Nephron (organoid): ENCODE measurements around the gene ZNF33A.
"Not testable (repeated sequence)": the region's sequence is repeated elsewhere in the genome, so short reads cannot be mapped to it uniquely, and the experiment has no call there.

ENCODE experiments used
- H3K27ac Mint-ChIP-seq, 3 experiments: 2 replicates each; pipeline ENCODE4 v1.8.0; 2020; ENCODE audit warnings: mixed read lengths in 3 of 3, mild to moderate bottlenecking in 2 of 3, moderate library complexity in 1 of 3
- H3K27me3 Mint-ChIP-seq: 2 replicates; pipeline ENCODE4 v1.8.0; 2021; ENCODE audit warnings: low read depth, mild to moderate bottlenecking, moderate library complexity, mixed read lengths
- H3K36me3 Mint-ChIP-seq: 2 replicates; pipeline ENCODE4 v1.8.0; 2020; ENCODE audit warnings: low read depth, mixed read lengths
- H3K4me1 Mint-ChIP-seq: 2 replicates; pipeline ENCODE4 v1.8.0; 2020; ENCODE audit warnings: mixed read lengths
- H3K4me3 Mint-ChIP-seq, 3 experiments: 2 replicates each; pipeline ENCODE4 v1.8.0; 2020; ENCODE audit warnings: mild to moderate bottlenecking in 3 of 3, mixed read lengths in 3 of 3, moderate library complexity in 2 of 3
- H3K9me3 Mint-ChIP-seq: 2 replicates; pipeline ENCODE4 v1.8.0; 2020; ENCODE audit warnings: mixed read lengths
- TF ChIP-seq, protein P1 (sequence below), 3 experiments: fragments of 200-600 bp; sonication (generic); IDR thresholded peaks; one replicate each; pipeline ENCODE4 v1.5.0; 2021; ENCODE audit warnings: antibody characterized with exemption in 3 of 3; ENCODE audit not compliant: unreplicated experiment in 3 of 3

The ZNF33A gene

DNA sequence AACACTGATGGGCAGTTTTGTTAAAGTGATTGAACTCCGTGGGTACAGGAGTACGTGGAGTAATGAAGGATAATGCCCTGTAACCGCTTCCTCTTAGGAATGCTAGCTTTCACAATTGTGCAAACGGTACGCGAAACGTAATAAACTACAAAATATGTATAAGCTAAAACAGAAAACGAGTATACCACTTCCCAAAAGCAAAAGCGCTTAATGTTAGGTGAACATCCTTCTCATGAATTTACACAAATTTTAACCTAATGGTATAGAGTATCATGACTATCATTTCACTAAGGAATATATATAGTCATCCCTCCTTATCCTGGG is 33.6 kb upstream of the ZNF33A start:
- Mint-ChIP-seq H3K27me3 (no peaks in the 10 kb centered on the region), H3K4me1 (peaks cover 7% of the 10 kb centered on the region), H3K36me3 (peaks cover 18% of the 10 kb centered on the region), H3K4me3 (peak overlapping the region; percentile 91 to 98 (median 95)), H3K9me3 (peaks cover 16% of the 10 kb centered on the region), H3K27ac (peak overlapping the region; percentile 96 to 99 (median 98))
- TF ChIP-seq, protein P1, sequence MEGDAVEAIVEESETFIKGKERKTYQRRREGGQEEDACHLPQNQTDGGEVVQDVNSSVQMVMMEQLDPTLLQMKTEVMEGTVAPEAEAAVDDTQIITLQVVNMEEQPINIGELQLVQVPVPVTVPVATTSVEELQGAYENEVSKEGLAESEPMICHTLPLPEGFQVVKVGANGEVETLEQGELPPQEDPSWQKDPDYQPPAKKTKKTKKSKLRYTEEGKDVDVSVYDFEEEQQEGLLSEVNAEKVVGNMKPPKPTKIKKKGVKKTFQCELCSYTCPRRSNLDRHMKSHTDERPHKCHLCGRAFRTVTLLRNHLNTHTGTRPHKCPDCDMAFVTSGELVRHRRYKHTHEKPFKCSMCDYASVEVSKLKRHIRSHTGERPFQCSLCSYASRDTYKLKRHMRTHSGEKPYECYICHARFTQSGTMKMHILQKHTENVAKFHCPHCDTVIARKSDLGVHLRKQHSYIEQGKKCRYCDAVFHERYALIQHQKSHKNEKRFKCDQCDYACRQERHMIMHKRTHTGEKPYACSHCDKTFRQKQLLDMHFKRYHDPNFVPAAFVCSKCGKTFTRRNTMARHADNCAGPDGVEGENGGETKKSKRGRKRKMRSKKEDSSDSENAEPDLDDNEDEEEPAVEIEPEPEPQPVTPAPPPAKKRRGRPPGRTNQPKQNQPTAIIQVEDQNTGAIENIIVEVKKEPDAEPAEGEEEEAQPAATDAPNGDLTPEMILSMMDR (IDR thresholded peaks at IDR 0.05; ENCODE audit: unreplicated experiment in 3 of 3): no peak

DNA sequence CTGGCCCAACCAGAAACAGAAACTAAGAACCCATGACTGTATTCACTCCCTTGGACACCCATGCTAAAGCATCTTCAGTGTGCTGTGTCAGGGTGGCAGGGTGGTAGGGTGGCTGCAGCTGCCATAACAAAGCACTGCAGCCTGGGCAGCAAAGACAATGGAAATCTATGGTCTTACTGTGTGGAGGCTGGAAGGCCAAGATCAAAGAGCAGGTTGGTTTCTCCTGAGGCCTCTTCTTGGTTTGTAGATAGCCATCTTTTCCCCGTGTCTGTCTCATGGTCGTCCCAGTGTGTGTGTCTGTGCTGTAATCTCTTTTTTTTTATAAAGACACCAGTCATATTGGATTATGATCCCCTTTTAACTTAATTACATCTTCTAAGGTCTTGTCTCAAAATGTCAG is 18.8 kb upstream of the ZNF33A start:
- TF ChIP-seq, protein P1 (IDR thresholded peaks at IDR 0.05; ENCODE audit: unreplicated experiment in 3 of 3): no peak
- Mint-ChIP-seq H3K27me3 (no peaks in the 10 kb centered on the region), H3K4me1 (no peaks in the 10 kb centered on the region), H3K4me3 (no peak overlapping the region), H3K9me3 (peaks cover 14% of the 10 kb centered on the region), H3K36me3 (no peaks in the 10 kb centered on the region), H3K27ac (no peak overlapping the region)

DNA sequence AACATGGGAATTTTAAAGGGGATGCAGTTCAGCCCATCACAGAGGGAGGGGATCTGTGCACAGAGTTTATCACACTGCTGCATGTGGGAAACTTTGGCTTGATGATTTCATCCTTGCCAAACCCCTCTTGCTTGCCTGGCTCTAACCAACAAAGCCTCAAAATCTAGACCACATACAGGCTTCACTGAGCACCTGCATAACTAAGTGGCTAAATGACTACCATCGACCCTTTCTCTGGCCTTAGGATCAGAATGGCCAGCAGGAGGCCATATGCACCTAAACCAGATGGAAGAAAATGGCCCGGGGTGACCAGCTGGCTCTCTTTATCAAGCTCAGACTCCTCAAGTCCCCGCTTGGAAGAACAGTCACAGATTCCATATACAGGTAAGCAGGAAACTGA is 18.4 kb upstream of the ZNF33A start:
- Mint-ChIP-seq H3K4me1 (no peaks in the 10 kb centered on the region), H3K27me3 (no peaks in the 10 kb centered on the region), H3K27ac (no peak overlapping the region), H3K9me3 (peaks cover 11% of the 10 kb centered on the region), H3K4me3 (no peak overlapping the region), H3K36me3 (no peaks in the 10 kb centered on the region)
- TF ChIP-seq, protein P1 (IDR thresholded peaks at IDR 0.05; ENCODE audit: unreplicated experiment in 3 of 3): no peak

DNA sequence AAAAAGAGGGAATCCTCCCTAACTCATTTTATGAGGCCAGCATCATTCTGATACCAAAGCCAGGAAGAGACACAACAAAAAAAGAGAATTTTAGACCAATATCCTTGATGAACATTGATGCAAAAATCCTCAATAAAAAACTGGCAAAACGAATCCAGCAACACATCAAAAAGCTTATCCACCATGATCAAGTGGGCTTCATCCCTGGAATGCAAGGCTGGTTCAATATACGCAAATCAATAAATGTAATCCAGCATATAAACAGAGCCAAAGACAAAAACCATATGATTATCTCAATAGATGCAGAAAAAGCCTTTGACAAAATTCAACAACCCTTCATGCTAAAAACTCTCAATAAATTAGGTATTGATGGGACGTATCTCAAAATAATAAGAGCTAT is 11.6 kb upstream of the ZNF33A start:
- H3K4me1 Mint-ChIP-seq, H3K4me3 Mint-ChIP-seq, H3K27me3 Mint-ChIP-seq, H3K36me3 Mint-ChIP-seq, H3K27ac Mint-ChIP-seq, H3K9me3 Mint-ChIP-seq: not testable (repeated sequence)

DNA sequence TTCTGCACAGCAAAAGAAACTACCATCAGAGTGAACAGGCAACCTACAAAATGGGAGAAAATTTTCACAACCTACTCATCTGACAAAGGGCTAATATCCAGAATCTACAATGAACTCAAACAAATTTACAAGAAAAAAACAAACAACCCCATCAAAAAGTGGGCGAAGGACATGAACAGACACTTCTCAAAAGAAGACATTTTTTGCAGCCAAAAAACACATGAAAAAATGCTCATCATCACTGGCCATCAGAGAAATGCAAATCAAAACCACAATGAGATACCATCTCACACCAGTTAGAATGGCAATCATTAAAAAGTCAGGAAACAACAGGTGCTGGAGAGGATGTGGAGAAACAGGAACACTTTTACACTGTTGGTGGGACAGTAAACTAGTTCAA is 10.0 kb upstream of the ZNF33A start:
- H3K4me3 Mint-ChIP-seq, H3K27me3 Mint-ChIP-seq, H3K27ac Mint-ChIP-seq, H3K9me3 Mint-ChIP-seq, H3K36me3 Mint-ChIP-seq, H3K4me1 Mint-ChIP-seq: not testable (repeated sequence)

DNA sequence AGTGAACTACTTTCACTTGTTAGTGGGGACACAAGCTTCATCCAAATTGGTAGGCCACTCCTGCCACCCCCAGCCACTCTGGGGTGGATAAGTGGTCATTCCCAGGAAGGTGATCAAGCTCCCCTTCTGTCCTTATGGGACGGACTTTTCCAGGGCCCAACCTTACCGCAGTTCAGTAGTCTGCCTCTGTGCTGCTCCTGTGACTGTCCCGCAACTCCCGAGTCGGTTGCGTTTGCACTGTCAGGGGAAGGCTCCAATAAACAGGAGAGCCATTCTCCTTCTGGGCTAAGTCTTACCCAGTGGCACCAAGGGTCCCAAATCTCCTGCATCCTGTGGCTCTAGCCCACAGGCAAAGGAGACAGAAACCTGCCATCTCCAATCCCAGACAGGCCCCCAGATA is 7.4 kb upstream of the ZNF33A start:
- no peak overlapping the region for H3K27ac Mint-ChIP-seq

DNA sequence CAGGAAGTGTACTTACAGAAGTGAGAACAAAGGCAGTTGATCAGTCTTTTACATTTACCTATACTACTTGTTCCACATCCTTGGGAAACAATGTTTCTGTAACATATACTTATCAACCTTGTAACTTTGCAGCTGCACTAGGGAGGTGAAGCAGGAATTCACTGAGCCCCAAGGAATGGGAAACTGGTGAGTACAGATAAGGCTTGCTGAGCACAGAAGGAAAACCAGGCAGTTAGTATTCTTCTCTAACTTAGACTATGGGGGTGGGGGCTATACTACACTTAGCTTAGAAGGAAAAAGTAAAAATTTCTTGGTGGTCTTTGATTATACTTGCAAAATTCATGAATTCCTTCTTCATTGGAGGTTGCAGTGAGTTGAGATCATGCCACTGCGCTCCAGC is 6.9 kb upstream of the ZNF33A start:
- Mint-ChIP-seq H3K27me3 (peaks cover 7% of the 10 kb centered on the region), H3K27ac (no peak overlapping the region), H3K4me1 (no peaks in the 10 kb centered on the region), H3K36me3 (no peaks in the 10 kb centered on the region), H3K4me3 (no peak overlapping the region), H3K9me3 (peaks cover 2% of the 10 kb centered on the region)
- TF ChIP-seq, protein P1 (IDR thresholded peaks at IDR 0.05; ENCODE audit: unreplicated experiment in 3 of 3): no peak

More for the DNA sequence above, 7.4 kb upstream of the ZNF33A start:
- peaks cover 2% of the 10 kb centered on the region for H3K9me3 Mint-ChIP-seq
- H3K36me3 Mint-ChIP-seq: no peaks in the 10 kb centered on the region
- TF ChIP-seq, protein P1 (IDR thresholded peaks at IDR 0.05; ENCODE audit: unreplicated experiment in 3 of 3): no peak
- no peak overlapping the region for H3K4me3 Mint-ChIP-seq
- H3K27me3 Mint-ChIP-seq: peaks cover 7% of the 10 kb centered on the region
- H3K4me1 Mint-ChIP-seq: no peaks in the 10 kb centered on the region
